ENCODE results near the gene NALCN.

NALCN gene

DNA sequence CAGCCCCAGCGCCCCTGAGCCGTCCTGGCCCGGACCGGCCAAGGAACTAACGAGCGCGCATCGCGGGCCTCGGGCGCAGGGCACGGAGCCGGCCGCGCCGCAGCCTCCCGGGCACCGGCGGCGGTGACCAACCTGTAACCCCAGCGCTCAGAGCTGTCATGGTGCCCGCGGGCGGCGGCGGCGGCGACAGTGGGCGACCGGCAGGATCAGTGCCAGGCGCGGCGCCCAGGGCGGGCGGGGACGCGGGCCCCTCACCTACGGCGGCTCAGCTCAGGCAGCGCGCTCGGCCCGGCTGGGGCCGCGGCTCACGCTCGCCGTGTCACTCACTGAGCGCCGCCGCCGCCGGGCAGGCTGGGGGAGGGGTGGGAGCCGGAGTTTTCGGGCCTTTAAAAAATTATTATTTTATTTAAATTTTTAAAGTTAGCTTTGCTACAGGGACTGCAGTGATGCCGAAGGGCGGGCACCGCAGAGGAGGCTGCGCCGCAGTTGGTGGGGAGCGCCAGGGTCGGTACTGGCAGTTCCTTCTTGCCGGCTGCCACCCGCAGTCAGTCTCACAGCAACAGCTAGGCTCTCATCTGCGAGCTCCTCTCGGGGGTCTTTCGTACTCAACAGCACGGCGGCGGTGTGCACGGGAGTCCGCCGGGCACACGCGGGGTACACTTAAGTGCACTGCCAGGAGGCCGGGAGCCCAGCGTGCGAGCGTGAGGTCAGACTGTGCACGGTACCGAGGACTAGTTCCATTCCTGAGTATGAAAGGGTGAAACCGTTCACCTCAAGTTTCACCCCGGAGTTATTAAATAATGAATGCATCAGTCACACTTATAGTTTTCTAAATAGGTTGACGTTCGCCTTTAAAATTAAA lies at the start of gene NALCN:
TSS of gene NALCN (minus strand) at position 328 of the 862 bp plus-strand sequence. CDS start 17,382 bp downstream, outside the sequence.
- no peak for DNase-seq

GRCh38 chr13:101465877-101466276 lies 49.6 kb upstream of the NALCN start:
- DNase-seq = no peak

- DNase-seq = no peak
Measured at GRCh38 chr13:101457176-101457575, 40.9 kb upstream of the NALCN start.

DNA sequence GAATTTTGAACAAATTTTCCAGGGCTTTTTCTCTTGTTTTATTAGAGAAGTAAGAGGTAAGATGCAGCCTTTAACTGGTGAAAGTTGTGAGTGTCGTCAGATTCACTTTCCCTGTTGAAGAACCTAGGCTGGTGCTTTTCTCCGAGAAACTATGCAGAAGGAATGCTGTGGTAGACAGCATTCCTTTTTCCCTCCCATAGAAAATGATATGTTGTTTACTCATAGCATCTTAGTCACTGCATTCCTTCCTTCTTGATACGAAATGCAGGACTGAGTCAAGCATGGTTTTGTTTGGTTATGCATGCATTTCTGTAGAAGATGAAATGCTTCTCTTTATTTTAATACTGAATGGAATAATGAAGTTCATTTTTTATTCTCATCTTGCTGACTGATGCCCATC lies 39.6 kb upstream of the NALCN start:
- DNase-seq = no peak

DNA sequence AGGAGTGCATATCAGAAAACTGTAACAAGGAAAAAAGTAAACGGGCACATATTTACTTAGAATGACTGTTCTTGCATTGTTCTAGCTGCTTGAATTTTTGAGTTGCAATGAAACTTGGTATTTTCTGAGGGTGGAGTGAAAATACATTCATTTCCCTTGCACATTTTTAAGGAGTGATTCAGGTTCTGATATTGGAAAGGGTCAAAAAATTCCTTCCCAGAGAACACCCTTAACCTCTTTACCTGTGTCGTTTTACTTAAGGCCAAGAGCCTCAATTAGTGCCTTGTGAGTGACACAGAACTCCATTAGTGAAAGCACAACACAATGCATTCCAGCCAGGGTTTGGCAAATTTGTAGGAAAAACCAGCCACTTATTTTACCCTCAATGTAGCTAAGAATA lies 38.5 kb upstream of the NALCN start:
- no peak for DNase-seq

- no peak for DNase-seq
Measured at GRCh38 chr13:101453784-101454201, 37.5 kb upstream of the NALCN start.

- DNase-seq = no peak
Measured at GRCh38 chr13:101452519-101453485, 36.5 kb upstream of the NALCN start, which contains the start of gene ITGBL1. Gene ITGBL1 (plus strand): TSS chr13:101452675. CDS start chr13:101452834, 159 bp downstream.

- no peak for DNase-seq
Measured at GRCh38 chr13:101451641-101452040, 35.3 kb upstream of the NALCN start.

DNA sequence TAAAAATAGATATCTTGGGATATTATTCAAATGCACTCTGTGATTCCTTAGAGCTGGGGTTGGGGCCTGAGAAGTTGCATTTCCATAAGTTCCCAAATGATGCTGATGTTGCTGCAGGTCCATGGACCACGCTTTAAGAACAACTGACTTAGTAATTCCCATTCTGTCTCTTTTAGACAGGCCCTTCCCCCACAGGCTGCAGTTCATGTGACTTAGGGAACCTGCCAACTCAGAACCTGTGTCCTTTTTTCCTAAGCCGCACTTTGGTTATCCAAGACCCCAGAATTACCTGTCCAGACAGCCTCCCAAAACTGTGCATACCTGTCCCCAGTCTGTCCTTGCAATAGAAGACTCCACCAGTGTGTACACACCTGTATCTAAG lies 34.4 kb upstream of the NALCN start:
- DNase-seq = no peak

DNA sequence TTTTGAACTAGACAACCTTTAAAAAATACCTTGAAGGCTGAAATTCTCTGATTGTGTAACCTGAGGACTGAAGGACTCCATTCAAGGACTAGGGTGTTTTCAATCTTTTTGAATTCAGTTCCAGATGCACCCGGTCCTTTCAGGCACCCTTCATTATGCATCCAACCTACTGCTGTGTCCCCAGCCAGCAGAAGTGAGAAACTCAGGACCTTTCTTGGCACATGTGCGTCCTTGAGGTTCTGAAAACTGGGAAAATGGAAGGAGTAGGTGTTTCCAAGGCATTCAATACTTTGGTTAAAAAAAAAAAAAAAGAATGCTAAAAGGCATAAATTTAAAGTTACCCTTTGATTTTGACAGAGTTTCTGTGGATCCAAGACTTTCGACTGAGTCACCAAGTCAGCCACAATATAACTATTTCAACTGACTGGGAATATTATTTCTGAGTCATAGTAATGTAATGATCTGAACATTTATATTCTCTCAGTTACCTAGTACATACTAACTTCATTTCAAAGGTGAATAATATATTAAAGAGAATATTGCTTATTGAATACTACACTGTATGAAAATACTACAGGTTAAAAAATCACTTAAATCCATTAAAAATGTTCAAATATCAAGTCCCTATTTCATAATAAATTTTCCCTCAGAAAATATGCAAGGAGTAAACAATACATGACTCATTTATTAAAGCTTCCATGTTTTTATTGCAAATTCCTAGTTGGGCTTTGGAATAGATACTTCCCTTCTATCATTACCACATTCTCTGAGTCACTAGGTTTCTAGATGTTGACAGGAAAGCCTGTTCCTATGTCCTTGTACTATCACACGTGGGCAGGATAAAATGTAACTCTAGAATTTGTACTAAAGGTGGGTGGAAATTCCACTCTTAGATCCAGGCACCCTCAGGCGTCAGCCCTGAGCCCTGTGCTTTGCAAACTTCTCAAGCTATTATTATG lies 33.8 kb upstream of the NALCN start:
- no peak for DNase-seq

DNA sequence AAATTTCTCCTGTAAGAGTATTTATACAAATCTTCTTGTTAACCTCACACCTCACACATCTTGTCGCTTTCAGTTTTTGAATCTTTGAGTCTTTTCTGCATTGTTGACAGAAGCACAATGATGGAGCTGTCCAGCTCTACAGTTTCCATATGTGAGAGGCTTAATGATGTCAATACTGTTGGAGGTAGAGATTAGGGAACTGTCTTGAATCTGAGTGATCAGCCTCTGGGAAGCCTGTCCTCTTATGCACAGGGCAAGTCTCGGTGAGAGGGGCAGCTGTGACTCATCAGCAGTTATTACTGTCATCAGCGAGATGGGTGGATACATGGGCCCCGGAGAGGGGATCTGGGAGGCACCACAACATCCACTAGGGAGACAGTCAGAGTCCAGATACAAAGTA lies 31.5 kb upstream of the NALCN start:
- no peak for DNase-seq

- DNase-seq = no peak
Measured at GRCh38 chr13:101434486-101434885, 18.2 kb upstream of the NALCN start.

GRCh38 chr13:101433895-101434294 lies 17.6 kb upstream of the NALCN start:
- DNase-seq = no peak

DNA sequence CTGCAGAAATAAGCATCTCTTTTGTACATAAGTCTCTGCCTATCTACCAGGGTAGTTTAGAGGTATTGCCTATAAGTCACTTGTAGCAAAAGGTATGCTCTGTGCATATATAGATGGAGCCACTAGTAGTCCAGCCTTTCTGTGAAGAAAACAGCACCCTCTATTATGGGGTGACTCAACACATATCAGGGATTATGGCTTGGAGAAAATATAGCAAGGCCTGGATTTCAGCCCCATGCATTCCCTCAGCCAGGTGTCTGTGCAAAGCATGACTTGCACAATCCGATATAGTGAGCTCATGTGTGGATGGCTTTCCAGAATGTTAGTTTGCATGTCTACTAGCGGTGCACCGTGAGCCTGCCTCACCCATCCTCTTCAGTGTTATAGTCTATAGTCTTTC lies 13.4 kb upstream of the NALCN start:
- DNase-seq = no peak

- DNase-seq = no peak
Measured at GRCh38 chr13:101425623-101426022, 9.3 kb upstream of the NALCN start.

DNA sequence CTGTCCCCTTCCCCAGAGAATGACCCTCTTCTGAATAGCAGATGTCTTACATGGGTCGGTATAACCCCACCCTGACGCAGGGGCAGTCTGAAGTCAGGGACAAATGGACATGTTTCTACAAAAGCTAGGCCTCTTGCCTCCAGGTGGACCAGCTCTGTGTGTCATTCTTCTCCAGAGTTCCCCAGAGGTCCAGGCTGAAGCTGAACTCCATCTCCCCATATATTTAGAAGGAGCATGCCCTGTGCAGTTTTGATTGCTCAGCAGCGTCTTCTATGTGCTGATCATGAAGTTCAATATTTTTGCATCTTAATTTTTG lies 8.8 kb upstream of the NALCN start:
- DNase-seq = no peak

DNA sequence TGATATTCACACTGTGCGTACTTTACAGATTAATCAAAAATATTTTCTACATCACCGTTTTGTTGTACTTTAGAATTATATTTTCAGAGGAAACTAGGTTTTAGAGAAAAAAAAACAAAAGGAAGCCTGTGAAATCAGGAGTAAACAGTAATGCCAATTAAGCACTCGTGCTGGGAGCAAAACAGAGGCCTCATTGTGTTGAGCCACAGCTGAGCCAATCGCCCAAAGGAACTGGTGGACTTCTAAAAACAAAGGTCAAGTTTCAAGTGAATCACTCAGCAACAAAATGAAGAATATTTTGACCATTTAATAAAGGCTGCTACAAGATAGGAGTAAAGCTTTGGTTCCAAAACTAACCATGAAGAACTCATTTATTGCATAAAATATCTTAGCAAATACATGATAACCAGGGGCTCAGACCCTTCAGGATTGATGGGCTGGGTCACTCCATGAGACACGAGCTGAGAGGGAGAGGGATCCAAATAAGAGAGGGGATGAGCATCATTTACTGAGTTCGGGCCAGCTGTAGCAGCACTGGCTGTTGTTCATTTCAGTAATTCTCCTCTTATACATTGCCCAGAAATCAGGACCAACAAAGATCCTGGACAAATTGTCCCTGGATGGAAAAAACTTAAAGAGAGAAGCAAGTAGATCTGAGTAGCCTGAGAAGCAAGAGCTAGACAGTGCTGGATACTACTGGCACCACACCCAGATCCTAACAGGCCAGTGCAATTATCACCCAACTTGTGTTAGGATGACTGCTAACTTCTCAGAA lies 8.3 kb upstream of the NALCN start:
- DNase-seq = no peak

GRCh38 chr13:101423872-101424271 lies 7.6 kb upstream of the NALCN start:
- no peak for DNase-seq

DNA sequence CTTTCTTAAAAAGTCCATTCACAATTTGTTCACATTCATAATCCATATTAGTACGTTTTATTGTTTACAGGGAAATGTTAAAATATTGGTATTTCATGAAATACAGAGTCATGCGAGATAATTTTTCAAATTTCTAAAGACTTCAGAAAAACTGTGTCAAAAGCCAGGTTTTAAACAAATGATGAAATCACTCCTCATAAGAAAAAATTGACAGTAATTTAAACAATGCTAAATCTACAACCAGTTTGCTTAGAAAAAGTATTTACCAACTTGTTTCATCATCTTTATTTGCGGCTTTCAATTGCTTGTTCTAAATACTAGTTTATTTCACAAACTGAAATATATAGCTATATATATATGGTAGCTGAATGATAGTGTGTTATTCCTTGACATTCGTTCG lies 1.2 kb upstream of the NALCN start:
- no peak for DNase-seq

- no peak for DNase-seq
Measured at GRCh38 chr13:101417043-101417406, 717 bp upstream of the NALCN start.

- DNase-seq = no peak
Measured at GRCh38 chr13:101415358-101416174, 742 bp downstream of the NALCN start.

All from activated CD8-positive, alpha-beta memory T cell treated with anti-CD3 and anti-CD28 coated beads for 24 hours (primary cell).